Ectodermal cell (in vitro differentiated cells): ENCODE results near the gene CCDC187.

Experiments
- H3K27ac ChIP-seq: 2 replicates; pipeline ENCODE4 v1.7.0; 2013; ENCODE audit warnings: mild to moderate bottlenecking, low read depth, low read length; ENCODE audit not compliant: insufficient read depth, poor library complexity, severe bottlenecking
- H3K27me3 ChIP-seq: 2 replicates; pipeline ENCODE4 v1.7.0; 2013; ENCODE audit warnings: mild to moderate bottlenecking, low read length; ENCODE audit not compliant: insufficient read depth, control insufficient read depth, poor library complexity, severe bottlenecking
- H3K36me3 ChIP-seq: one replicate; pipeline ENCODE4 v1.7.0; 2013; ENCODE audit warnings: low read length; ENCODE audit not compliant: control insufficient read depth, insufficient read depth
- H3K4me1 ChIP-seq: one replicate; pipeline ENCODE4 v1.7.0; 2013; ENCODE audit warnings: low read length; ENCODE audit not compliant: control insufficient read depth, insufficient read depth
- H3K4me3 ChIP-seq: 2 replicates; pipeline ENCODE4 v1.7.0; 2013; ENCODE audit warnings: low read depth, low read length, control low read depth; ENCODE audit not compliant: insufficient read depth
- H3K9me3 ChIP-seq: 2 replicates; pipeline ENCODE4 v1.7.0; 2013; ENCODE audit warnings: mild to moderate bottlenecking, low read length, moderate library complexity; ENCODE audit not compliant: control insufficient read depth
- whole genome bisulfite sequencing, 2 experiments: methylation state at CpG; one replicate each; pipeline ENCODE4 v1.1.7; 2013; ENCODE audit warnings: missing lambda C conversion rate in 2 of 2; 5-methylcytosine and 5-hydroxymethylcytosine counted together

The CCDC187 gene

DNA sequence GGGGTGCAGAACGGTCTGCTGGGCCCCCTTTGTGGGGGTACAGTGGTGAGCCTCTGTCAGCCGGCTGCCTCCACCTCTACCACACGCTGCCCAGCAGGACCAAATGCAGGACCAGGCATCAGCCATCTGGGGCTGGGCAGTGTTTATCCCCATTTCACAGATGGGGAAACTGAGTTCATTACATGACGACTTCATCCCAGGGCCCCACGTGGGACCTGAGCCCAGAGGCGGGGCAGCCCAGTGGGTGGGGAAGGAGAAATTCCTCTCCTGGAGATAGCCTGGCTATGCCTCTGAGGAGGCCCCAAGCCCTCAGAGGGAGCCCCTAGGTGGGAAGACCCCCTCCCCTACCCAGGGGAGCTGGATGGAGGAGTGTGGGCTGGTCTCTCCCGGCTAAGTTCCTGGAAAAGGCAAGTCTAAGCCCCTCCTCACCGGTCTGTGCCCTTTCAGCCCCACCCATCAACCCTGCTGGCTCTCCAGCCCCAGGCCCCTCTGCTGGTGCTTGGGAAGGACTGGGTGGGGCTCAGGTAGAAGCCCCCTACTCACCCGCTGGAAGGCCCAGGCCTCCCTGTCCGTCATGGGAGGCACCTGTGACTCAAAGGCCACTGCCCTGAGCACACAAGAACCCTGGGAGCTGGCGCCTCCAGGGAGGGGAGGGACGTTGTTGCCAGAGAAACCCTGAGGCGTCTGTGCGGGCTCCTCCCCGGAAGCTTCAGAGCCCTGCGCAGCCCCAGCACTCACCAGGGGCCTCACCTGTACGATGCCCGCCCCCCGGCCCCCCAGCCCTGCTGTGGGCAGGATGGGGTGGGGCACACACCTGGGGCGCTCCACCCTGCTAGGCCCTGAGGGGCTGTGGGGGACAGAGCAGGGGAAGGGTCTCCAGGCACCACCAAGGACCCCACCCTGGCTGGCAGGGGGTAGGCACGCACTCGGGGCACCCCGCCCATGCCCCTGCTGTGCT, 7.4 kb upstream of the CCDC187 start:
- no peaks in the 10 kb centered on the region for H3K27me3 ChIP-seq

DNA sequence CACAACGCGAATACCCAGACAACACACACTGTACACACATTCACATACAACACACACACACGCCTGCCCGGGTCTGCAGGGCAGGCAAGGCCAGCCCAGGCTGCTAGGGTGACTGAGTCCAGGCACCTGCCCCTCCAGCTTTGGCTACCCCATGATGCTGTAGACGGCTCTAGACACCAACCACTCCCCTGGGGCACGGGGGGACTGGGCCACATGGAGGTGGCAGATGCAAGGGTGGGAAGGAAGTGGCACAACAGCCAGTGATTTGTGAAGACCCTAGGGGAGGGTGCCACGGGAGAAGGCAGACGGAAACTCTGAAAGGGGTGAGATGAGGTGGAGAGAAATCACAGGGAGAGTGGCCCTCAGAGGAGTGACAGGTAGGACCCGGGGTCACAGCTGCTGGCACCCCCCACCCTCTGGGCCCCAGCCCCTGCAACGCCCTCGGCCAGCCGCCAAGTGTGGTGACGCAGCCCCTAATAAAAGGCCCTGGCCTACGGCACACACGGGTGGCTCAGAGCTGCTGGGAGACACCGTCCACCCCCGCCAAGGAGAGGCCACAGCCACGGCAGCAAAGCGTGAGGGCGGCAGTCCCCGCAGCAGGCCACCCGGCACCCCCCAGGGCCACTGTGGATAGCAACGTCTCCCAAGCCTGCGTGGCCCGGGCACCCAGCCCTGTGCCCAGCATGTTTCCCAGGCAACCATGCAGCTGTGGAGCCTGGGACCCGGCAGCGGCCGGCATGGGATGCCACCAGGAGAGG, 6.6 kb upstream of the CCDC187 start:
- Histone ChIP-seq H3K36me3 (no peaks in the 10 kb centered on the region), H3K27me3 (no peaks in the 10 kb centered on the region), H3K9me3 (no peaks in the 10 kb centered on the region), H3K4me1 (peaks cover 13% of the 10 kb centered on the region), H3K4me3 (no peak overlapping the region), H3K27ac (no peak overlapping the region)
- WGBS, 2 experiments: 88 to 89% methylated on average over 28 of the region's 28 CpGs

More for the DNA sequence above, 7.4 kb upstream of the CCDC187 start:
- peaks cover 13% of the 10 kb centered on the region for H3K4me1 ChIP-seq
- H3K9me3 ChIP-seq: no peaks in the 10 kb centered on the region
- no peak overlapping the region for H3K27ac ChIP-seq
- H3K36me3 ChIP-seq: no peaks in the 10 kb centered on the region
- H3K4me3 ChIP-seq: no peak overlapping the region
- WGBS, 2 experiments: 69 to 72% methylated on average over 23 of the region's 23 CpGs

DNA sequence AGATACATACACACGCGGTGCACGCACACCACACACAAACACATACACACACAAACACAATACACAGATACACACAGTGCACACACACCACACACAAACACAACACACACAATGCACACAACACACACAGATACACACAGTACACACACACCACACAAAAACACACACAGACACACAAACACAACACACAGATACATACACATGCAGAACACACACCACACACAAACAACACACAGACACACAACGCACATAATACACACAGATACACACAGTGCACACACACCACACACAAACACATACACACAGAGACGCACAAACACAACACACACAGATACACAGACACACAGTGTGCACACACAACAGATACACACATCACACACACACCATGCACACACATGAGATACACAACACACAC, 5.9 kb upstream of the CCDC187 start:
- Histone ChIP-seq H3K27ac (no peak overlapping the region), H3K27me3 (no peaks in the 10 kb centered on the region), H3K4me1 (peaks cover 13% of the 10 kb centered on the region), H3K9me3 (no peaks in the 10 kb centered on the region), H3K4me3 (no peak overlapping the region), H3K36me3 (no peaks in the 10 kb centered on the region)
- 88 to 94% methylated on average over 5 of the region's 5 CpGs for WGBS, 2 experiments

DNA sequence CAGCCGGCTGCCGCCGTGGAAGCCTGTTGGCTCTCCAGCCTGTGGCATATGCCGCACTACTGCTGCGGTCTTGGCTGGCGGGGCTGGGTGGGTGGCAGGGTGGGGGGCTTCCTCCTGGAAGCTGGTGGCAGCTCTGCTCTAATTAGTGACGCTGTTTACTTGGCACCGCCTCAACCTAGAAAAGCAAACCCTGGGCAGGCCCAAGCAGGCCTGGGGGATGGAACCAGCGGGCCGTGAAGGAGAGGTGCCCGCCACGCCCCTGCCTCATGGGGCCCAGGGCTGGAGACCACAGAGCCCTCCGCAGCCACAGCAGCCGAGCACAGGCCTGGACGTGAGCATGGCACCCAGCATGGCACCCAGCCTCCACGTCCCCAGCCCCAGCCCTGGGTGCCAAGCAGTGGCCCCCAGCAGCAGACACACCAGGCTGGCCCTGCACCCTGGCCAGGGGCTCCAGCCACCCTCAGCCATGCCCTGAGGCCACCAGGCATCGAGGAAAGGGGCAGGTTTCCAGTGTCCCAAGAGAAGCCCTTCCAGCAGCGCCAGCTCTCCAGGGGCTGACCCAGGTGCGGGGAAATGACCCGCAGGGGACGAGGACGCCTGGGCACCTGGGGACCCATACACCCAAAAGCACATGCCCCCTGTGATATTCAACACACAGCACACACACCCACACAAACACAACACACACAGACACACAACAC, 5.4 kb upstream of the CCDC187 start:
- Histone ChIP-seq H3K4me1 (peaks cover 13% of the 10 kb centered on the region), H3K9me3 (no peaks in the 10 kb centered on the region), H3K27me3 (no peaks in the 10 kb centered on the region), H3K27ac (no peak overlapping the region), H3K4me3 (no peak overlapping the region), H3K36me3 (no peaks in the 10 kb centered on the region)
- 85 to 86% methylated on average over 22 of the region's 22 CpGs for WGBS, 2 experiments

DNA sequence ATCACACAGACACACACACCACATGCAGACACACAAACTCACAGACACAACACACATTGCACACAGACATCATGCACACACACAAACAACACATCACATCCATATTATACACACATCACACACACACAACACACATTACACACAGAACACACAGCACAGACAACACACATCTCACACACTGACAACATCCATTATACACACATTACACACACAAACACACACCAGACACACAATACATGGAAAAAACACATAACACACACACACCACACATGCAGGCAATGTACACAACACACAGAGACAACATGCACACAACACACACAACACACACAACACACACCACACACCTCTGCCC, 4.8 kb upstream of the CCDC187 start:
- no peaks in the 10 kb centered on the region for H3K27me3 ChIP-seq
- H3K4me1 ChIP-seq: peaks cover 13% of the 10 kb centered on the region
- no peak overlapping the region for H3K27ac ChIP-seq
- H3K4me3 ChIP-seq: no peak overlapping the region
- H3K9me3 ChIP-seq: no peaks in the 10 kb centered on the region
- H3K36me3 ChIP-seq: no peaks in the 10 kb centered on the region

DNA sequence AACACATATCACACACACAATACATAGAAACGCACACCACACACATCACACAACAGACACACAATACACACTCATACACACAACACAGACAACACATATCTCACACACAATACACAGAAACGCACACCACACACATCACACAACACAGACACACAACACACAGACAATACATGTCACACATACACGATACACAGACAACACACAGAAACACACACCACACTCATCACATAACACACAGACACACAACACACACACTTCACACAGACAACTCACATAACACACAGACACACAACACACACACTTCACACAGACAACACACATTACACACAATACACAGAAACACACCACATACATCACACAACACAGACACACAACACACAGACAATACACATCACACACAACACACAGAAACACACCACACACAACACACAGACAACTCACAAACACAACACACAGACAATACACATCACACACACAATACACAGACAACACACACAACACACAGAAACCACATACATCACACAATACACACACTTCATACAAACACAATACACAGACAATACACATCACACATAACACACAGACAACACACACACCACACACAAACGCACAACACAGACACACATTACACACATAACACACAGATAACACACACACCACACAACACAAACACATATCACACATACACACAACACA, 4.3 kb upstream of the CCDC187 start:
- Histone ChIP-seq H3K27ac (no peak overlapping the region), H3K27me3 (no peaks in the 10 kb centered on the region), H3K4me3 (no peak overlapping the region), H3K36me3 (no peaks in the 10 kb centered on the region), H3K4me1 (peaks cover 13% of the 10 kb centered on the region), H3K9me3 (no peaks in the 10 kb centered on the region)
- 85 to 93% methylated on average over 4 of the region's 4 CpGs for WGBS, 2 experiments

DNA sequence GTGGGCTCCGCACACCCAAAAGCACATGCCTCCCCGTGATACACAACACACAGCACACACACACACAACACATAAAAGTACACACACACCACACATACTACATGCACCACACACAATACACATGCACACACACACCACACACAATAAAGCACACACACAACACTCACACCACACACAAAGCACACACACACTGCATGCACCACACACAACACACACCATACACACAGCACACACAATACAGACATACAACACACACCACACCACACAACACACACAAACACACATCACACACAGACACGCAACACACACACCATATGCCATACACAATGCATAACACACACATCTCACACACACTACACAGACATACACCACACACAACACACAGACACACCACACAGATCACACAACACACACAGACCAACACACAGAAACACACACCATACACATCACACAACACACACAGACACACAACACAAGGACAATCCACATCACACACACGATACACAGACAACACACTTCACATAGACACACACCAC, 3.4 kb upstream of the CCDC187 start:
- H3K27me3 ChIP-seq: no peaks in the 10 kb centered on the region
- H3K27ac ChIP-seq: no peak overlapping the region
- no peaks in the 10 kb centered on the region for H3K36me3 ChIP-seq
- 80 to 93% methylated on average over 4 of the region's 4 CpGs for WGBS, 2 experiments
- H3K4me3 ChIP-seq: no peak overlapping the region
- H3K4me1 ChIP-seq: peaks cover 13% of the 10 kb centered on the region
- no peaks in the 10 kb centered on the region for H3K9me3 ChIP-seq

DNA sequence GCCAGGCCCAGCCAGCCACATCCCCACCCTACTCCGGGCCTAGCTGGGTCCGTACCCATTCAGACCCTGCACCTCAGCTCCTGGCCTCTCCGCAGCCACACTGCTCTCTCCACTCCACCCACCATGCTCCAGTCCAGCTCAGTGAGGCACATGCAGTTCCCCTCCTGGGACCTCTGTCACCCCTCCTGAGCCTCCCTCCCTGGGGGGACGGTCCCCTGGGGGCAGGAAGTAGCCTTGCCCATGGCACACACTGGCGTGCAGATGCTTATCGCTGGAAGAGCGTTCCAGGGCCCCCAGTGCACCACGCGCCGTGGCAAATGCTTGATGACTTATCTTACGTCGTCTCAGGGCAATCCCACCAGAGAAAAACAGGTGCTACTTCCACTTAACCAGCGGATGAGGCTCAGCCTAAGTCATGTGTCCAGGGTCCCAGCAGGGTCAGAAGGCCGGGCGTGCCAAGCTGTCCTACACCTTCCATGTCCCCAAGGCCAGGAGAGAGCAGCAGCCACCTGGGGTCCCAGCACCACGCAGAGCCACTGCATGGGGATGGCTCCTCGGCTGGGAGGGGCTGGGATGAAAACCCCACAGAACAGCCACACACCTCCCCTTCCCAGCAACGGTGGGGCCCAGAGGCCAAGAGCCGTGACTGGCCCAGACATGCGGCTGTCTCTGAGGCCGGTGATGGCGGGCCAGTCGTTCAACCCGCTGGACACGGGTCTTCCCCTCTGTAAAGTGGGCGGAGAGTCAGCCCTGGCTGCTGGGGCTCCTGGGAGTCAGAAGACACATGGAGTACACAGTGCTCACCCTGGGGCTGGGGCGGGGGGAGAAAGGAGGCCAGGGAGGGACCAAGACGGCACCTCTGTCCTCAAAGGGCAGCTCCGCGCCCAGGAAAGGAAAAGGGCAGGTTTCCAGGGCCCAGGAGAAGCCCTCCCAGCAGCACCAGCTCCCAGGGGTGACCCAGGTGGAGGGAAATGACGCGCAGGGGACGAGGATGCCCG, 2.6 kb upstream of the CCDC187 start:
- Histone ChIP-seq H3K27ac (no peak overlapping the region), H3K9me3 (no peaks in the 10 kb centered on the region), H3K36me3 (no peaks in the 10 kb centered on the region), H3K27me3 (no peaks in the 10 kb centered on the region), H3K4me1 (peaks cover 5% of the 10 kb centered on the region), H3K4me3 (no peak overlapping the region)
- 81 to 84% methylated on average over 34 of the region's 34 CpGs for WGBS, 2 experiments

DNA sequence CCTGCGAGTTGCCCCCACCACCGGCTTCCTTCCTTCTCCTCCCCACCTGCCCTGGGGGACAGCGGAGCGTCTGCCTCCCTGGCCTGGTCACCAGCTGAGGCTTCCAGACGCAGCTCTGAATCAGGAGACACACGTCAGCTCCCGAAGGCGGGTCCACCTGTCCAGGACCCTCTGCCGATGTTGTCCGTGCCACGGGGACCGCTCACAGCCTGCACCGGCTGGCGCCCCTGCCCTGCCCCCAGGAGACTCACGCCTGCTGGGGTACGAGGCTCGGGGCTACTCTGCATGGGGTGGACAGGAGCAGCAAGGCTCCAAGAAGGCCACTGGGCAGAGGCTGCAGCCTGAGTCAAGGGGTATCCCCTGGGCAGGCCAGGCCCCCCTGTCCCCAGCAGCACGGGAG, 1.9 kb upstream of the CCDC187 start:
- no peak overlapping the region for H3K27ac ChIP-seq
- WGBS, 2 experiments: 89 to 90% methylated on average over 18 of the region's 18 CpGs

More for the DNA sequence above, 1.9 kb upstream of the CCDC187 start:
- Histone ChIP-seq H3K4me3 (no peak overlapping the region), H3K27me3 (no peaks in the 10 kb centered on the region), H3K9me3 (no peaks in the 10 kb centered on the region), H3K4me1 (no peaks in the 10 kb centered on the region), H3K36me3 (no peaks in the 10 kb centered on the region)
